Measurements from ENCODE around the gene SALL3. TPM values are rescaled to one million over a fixed set of nuclear protein-coding genes. Genes with fewer than 3 reads are reported as not detected.

The SALL3 gene
- total RNA-seq, 8 experiments from 2014 or later: 0.05 to 9.2 (median 1.6) TPM; not detected in 1

- no peak overlapping the region for H3K27ac ChIP-seq
- no peak for ATAC-seq (replicated peaks in 6 of 8)
- WGBS, 10 experiments: 0 to 90% (median 52%) methylated on average over 1 to 5 of the region's 5 CpGs; no CpG with 5 or more reads in 2 of the 10 experiments
- in situ Hi-C loops (cut with MboI; ENCODE audit: low pct_unique_long_range_greater_than_20kb in 2 of 9, low sequenced_read_pairs in 9 of 9, unreplicated experiment in 9 of 9): no loop called here
- H3K4me1 ChIP-seq (replicated peaks in 1 of 2): no peaks in the 10 kb centered on the region
- H3K4me3 ChIP-seq: no peak overlapping the region
Observed at GRCh38 chr18:79042276-79042675, 62.7 kb downstream of the SALL3 start.

- H3K4me3 ChIP-seq: no peak overlapping the region
- 100% methylated on average over 1 of the region's 5 CpGs; no CpG with 5 or more reads in 9 of the 10 experiments for WGBS, 10 experiments
- H3K27ac ChIP-seq: no peak overlapping the region
- in situ Hi-C loops (cut with MboI; ENCODE audit: low pct_unique_long_range_greater_than_20kb in 2 of 9, low sequenced_read_pairs in 9 of 9, unreplicated experiment in 9 of 9): no loop called here
- H3K4me1 ChIP-seq (replicated peaks in 1 of 2): no peaks in the 10 kb centered on the region
- ATAC-seq (replicated peaks in 6 of 8): no peak
Observed at GRCh38 chr18:79043288-79043687, 63.7 kb downstream of the SALL3 start.

- H3K27ac ChIP-seq: no peak overlapping the region
- no peak overlapping the region for H3K4me3 ChIP-seq
- ATAC-seq (replicated peaks in 6 of 8): peak in 2 of 8 experiments; percentile 31 to 33
- no peaks in the 10 kb centered on the region for H3K4me1 ChIP-seq (replicated peaks in 1 of 2)
- 27 to 80% (median 55%) methylated on average over 2 to 9 of the region's 14 CpGs; no CpG with 5 or more reads in 4 of the 10 experiments for WGBS, 10 experiments
- in situ Hi-C loops (cut with MboI; ENCODE audit: low pct_unique_long_range_greater_than_20kb in 2 of 9, low sequenced_read_pairs in 9 of 9, unreplicated experiment in 9 of 9): no loop called here
Observed at GRCh38 chr18:79046522-79046921, 66.9 kb downstream of the SALL3 start.

- Histone ChIP-seq H3K4me3 (no peak overlapping the region), H3K27ac (no peak overlapping the region), H3K4me1 (replicated peaks in 1 of 2) (no peaks in the 10 kb centered on the region)
- 70 to 96% (median 90%) methylated on average over 1 to 17 of the region's 36 CpGs; no CpG with 5 or more reads in 1 of the 10 experiments for WGBS, 10 experiments
- in situ Hi-C loops (cut with MboI; ENCODE audit: low pct_unique_long_range_greater_than_20kb in 2 of 9, low sequenced_read_pairs in 9 of 9, unreplicated experiment in 9 of 9): no loop called here
- ATAC-seq (replicated peaks in 6 of 8): no peak
Observed at GRCh38 chr18:79047556-79048244, 68.1 kb downstream of the SALL3 start.

- H3K27ac ChIP-seq: no peak overlapping the region
- H3K4me3 ChIP-seq: no peak overlapping the region
- no peak for ATAC-seq (replicated peaks in 6 of 8)
- in situ Hi-C loops (cut with MboI; ENCODE audit: low pct_unique_long_range_greater_than_20kb in 2 of 9, low sequenced_read_pairs in 9 of 9, unreplicated experiment in 9 of 9): no loop called here
- 0 to 100% (median 83%) methylated on average over 1 to 5 of the region's 8 CpGs; no CpG with 5 or more reads in 3 of the 10 experiments for WGBS, 10 experiments
- H3K4me1 ChIP-seq (replicated peaks in 1 of 2): no peaks in the 10 kb centered on the region
Observed at GRCh38 chr18:79048245-79048632, 68.6 kb downstream of the SALL3 start.

- in situ Hi-C loops (cut with MboI; ENCODE audit: low pct_unique_long_range_greater_than_20kb in 2 of 9, low sequenced_read_pairs in 9 of 9, unreplicated experiment in 9 of 9): no loop called here
- Histone ChIP-seq H3K4me1 (replicated peaks in 1 of 2) (no peaks in the 10 kb centered on the region), H3K4me3 (no peak overlapping the region), H3K27ac (no peak overlapping the region)
- WGBS, 10 experiments: 0 to 100% (median 80%) methylated on average over 1 to 3 of the region's 3 CpGs; no CpG with 5 or more reads in 5 of the 10 experiments
- no peak for ATAC-seq (replicated peaks in 6 of 8)
Observed at GRCh38 chr18:79049506-79049905, 69.9 kb downstream of the SALL3 start.

Other genes with a start within 250 kb of the SALL3 start
- 10 to 100 TPM; 15.6 to 44.1 (median 21.6) TPM for gene ATP9B, start 89.6 kb downstream of the SALL3 start, total RNA-seq